Activated naive CD4-positive, alpha-beta T cell treated with anti-CD3 and anti-CD28 coated beads for 36 hours (primary cell): ENCODE data around the gene FUBP1. TPM values are rescaled to one million over a fixed set of nuclear protein-coding genes. Genes with fewer than 3 reads are reported as not detected.
"Not testable (repeated sequence)": the region's sequence is repeated elsewhere in the genome, so short reads cannot be mapped to it uniquely, and the experiment has no call there.

ENCODE experiments used
- CTCF ChIA-PET: fragments of 350-600 bp; sonication (Branson Sonifier 250); formaldehyde crosslinking; loops from one replicate; lab custom pipeline; 2021; ENCODE audit warnings: antibody characterized with exemption; lab: Charles Lee
- DNase-seq: peaks from one replicate; pipeline ENCODE4 v3.0.0-alpha.2; 2020
- H3K27ac Mint-ChIP-seq: one replicate; pipeline ENCODE4 v1.8.0; 2021; ENCODE audit warnings: mild to moderate bottlenecking, mixed read lengths
- H3K27me3 Mint-ChIP-seq: one replicate; pipeline ENCODE4 v1.8.0; 2021; ENCODE audit warnings: low read depth, mixed read lengths
- H3K36me3 Mint-ChIP-seq: one replicate; pipeline ENCODE4 v1.8.0; 2021; ENCODE audit warnings: low read depth, mixed read lengths
- H3K4me1 Mint-ChIP-seq: one replicate; pipeline ENCODE4 v1.8.0; 2021; ENCODE audit warnings: low read depth, mixed read lengths
- H3K4me3 Mint-ChIP-seq: one replicate; pipeline ENCODE4 v1.8.0; 2021; ENCODE audit warnings: mild to moderate bottlenecking, moderate library complexity, mixed read lengths
- H3K9me3 Mint-ChIP-seq: one replicate; pipeline ENCODE4 v1.8.0; 2021; ENCODE audit warnings: mixed read lengths
- intact Hi-C: fragments of 100-400 bp; cut with micrococcal nuclease; formaldehyde crosslinking; loops from one replicate; pipeline ENCODE4 v1.15.1; 2023
- total RNA-seq, 2 experiments: library from RNA; stranded (reverse); gene quantifications; one replicate each; pipeline ENCODE4 v1.2.3, GENCODE V29; 2021

Gene FUBP1
- total RNA-seq, 2 experiments from 2014 or later = 243 to 244 TPM

DNA sequence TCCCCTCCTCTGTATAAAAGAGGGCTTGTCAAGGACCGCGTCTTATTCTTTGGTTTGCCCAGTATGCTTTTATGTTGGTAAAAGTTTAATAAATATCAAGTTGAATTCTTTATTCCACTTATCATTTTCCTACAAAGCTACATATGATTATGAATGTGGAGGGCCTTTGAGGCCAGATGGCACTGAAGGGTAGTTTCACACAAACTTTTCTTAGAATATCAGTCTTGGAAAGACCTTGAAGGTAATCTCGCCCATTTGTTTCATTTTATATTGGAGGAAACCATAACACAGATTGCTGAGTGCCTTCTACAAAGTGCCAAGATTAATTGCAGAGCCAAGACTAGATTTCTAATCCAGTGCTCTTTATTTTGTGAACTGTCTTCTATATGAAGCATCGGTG, 5.8 kb upstream of the FUBP1 start:
- Mint-ChIP-seq H3K27ac (no peak overlapping the region), H3K36me3 (peaks cover 9% of the 10 kb centered on the region), H3K4me3 (no peak overlapping the region), H3K9me3 (no peaks in the 10 kb centered on the region), H3K4me1 (peaks cover 55% of the 10 kb centered on the region), H3K27me3 (no peaks in the 10 kb centered on the region)
- CTCF ChIA-PET = no interaction called here
- no peak for DNase-seq
- intact Hi-C loops = no loop called here

DNA sequence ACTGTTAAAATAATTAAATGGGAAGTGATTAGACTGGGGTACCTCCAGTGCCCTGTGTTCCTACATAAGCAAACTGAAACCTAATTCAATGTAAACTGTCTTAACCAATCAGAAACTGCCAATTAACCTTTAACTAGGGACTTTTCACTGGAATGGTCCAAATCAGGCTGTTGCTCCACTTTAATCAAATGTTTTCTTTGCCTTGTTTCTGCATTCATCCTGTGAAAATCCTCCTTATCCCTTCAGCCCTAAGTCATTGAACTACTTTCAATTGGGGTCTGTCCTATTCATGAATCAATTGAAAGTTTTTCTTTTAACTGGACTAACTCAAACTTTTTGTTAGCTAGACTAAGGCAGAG, 5.1 kb upstream of the FUBP1 start:
- intact Hi-C loops = no loop called here
- Mint-ChIP-seq H3K4me1 (peaks cover 53% of the 10 kb centered on the region), H3K36me3 (peaks cover 9% of the 10 kb centered on the region), H3K27ac (no peak overlapping the region), H3K4me3 (no peak overlapping the region), H3K9me3 (no peaks in the 10 kb centered on the region), H3K27me3 (no peaks in the 10 kb centered on the region)
- no peak for DNase-seq
- CTCF ChIA-PET = no interaction called here

DNA sequence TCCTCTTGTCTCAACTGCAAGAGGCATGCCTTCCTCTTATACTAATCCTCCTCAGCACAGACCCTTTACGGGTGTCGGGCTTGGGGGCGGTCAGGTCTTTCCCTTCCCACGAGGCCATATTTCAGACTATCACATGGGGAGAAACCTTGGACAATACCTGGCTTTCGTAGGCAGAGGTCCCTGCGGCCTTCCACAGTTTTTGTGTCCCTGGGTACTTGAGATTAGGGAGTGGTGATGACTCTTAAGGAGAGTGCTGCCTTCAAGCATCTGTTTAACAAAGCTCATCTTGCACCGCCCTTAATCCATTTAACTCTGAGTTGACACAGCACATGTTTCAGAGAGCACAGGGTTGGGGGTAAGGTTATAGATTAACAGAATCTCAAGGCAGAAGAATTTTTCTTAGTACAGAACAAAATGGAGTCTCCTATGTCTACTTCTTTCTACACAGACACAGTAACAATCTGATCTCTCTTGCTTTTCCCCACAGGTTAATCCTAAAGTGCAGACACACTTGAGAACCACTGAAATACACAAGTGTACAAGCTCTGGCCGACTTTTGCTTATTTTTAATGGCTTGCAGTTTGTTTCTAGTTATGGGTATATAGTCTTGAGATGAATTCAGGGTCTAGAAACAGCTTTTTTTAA, 4.6 kb upstream of the FUBP1 start:
- CTCF ChIA-PET, DNase-seq, H3K4me3 Mint-ChIP-seq, H3K27ac Mint-ChIP-seq, H3K27me3 Mint-ChIP-seq, intact Hi-C loops, H3K9me3 Mint-ChIP-seq, H3K36me3 Mint-ChIP-seq: not testable (repeated sequence)
- H3K4me1 Mint-ChIP-seq = peaks cover 52% of the 10 kb centered on the region

DNA sequence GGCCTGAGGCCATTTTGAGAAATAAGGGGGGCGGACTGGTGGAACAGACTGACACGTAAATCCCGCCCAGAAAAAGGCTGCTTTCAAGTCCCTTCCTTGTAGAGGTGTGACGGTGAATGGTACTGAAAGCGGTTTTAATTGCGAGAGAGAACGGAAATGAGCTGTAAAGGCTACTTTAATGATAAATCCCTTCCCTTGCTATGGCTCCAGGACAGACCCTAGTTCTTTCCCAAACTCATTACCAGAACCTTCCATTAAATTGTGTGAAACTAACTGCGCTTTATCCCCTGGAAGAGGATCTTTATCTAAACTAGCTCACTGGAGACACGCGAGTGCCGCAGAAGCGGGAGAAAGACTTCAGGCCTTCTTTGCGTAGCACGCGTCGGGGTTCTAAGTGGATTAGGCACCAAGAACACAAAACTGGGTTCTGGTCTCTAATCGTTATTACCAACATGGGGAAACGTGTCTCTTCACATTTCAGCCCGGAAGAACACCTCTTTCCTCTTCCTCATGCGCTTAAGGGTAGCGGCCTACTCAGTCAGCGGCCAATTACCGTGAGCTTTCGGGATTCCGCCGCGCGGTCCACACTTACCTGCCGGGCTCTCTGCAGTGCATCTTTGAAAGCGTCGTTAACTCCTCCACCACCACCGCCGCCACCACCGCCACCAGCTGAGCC, 441 bp downstream of the FUBP1 start:
- H3K36me3 Mint-ChIP-seq = peaks cover 21% of the 10 kb centered on the region
- no peak overlapping the region for H3K27ac Mint-ChIP-seq
- H3K4me3 Mint-ChIP-seq = no peak overlapping the region
- intact Hi-C loops = loop anchor here (1.0 to 5.0 kb wide), 11 partner anchors 27 to 1691 kb away; partner anchors contain the start of genes AK5, IFI44 and PIGK
- no peaks in the 10 kb centered on the region for H3K9me3 Mint-ChIP-seq
- CTCF ChIA-PET = interaction anchor here (0.9 to 1.7 kb wide), 4 partner anchors 28 to 295 kb away, joined by 3 to 7 read pairs (median 4); partner anchors contain the start of gene ZZZ3
- DNase-seq = peak; percentile 89
- peaks cover 45% of the 10 kb centered on the region for H3K4me1 Mint-ChIP-seq
- no peaks in the 10 kb centered on the region for H3K27me3 Mint-ChIP-seq

DNA sequence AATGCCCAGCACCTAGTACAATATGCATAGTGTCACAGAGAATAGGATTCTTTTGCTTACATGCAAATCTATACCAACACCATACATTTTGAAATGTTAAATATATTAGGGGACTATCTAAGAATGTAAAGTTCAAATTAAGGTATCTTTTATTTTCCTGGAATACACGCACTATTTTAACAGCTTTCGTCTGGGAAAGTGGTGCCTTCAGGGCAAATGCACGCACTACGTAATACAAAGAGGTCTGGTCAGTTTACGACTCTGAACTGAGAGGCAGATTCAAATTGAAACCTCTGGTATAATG, 931 bp downstream of the FUBP1 start:
- peaks cover 43% of the 10 kb centered on the region for H3K4me1 Mint-ChIP-seq
- H3K4me3 Mint-ChIP-seq = no peak overlapping the region
- H3K27ac Mint-ChIP-seq = no peak overlapping the region
- intact Hi-C loops = loop anchor here (1.0 to 5.0 kb wide), 11 partner anchors 27 to 1691 kb away; partner anchors contain the start of genes AK5, IFI44 and PIGK
- peaks cover 22% of the 10 kb centered on the region for H3K36me3 Mint-ChIP-seq
- no peaks in the 10 kb centered on the region for H3K9me3 Mint-ChIP-seq
- no peak for DNase-seq
- no peaks in the 10 kb centered on the region for H3K27me3 Mint-ChIP-seq
- CTCF ChIA-PET = interaction anchor here (1.1 to 1.7 kb wide), 3 partner anchors 28 to 137 kb away, joined by 3 to 7 read pairs (median 5); no protein-coding TSS in a partner anchor

DNA sequence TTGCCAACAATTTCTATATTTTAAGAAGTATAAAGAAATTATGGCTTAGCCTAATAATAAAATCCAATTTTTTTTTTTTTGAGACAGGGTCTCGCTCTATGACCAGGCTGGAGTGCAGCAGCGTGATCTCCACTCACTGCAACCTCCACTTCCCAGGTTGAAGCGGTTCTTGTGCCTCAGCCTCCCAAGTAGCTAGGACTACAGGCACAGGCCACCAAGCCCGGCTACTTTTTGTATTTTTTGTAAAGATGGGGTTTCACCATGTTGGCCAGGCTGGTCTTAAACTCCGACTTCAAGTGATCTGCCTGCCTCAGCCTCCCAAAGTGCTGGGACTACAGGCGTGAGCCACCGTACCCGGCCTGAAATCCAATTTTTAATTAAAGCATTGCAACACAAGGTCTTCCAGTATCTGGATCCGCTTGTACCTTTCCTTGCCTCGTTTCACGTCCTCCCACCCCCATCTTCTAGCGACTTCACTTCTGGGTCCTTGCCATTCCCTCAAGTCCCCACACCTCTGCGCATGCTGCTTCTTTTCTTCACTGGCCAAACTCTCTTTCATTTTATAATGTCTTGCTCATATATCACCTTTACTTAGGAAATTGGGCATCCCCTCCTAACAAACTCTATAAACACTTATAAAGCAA, 2.3 kb downstream of the FUBP1 start:
- H3K9me3 Mint-ChIP-seq = no peaks in the 10 kb centered on the region
- peak; percentile 11 for DNase-seq
- intact Hi-C loops = loop anchor here (5.0 kb wide), 4 partner anchors 539 to 1689 kb away; partner anchors contain the start of genes AK5 and IFI44
- H3K27me3 Mint-ChIP-seq = no peaks in the 10 kb centered on the region
- CTCF ChIA-PET = interaction anchor here (0.7 to 2.0 kb wide), 6 partner anchors 11 to 168 kb away, joined by 4 to 13 read pairs (median 6); partner anchors contain the start of gene DNAJB4
- H3K36me3 Mint-ChIP-seq = peaks cover 28% of the 10 kb centered on the region
- no peak overlapping the region for H3K27ac Mint-ChIP-seq
- H3K4me1 Mint-ChIP-seq = peaks cover 50% of the 10 kb centered on the region
- H3K4me3 Mint-ChIP-seq = no peak overlapping the region

DNA sequence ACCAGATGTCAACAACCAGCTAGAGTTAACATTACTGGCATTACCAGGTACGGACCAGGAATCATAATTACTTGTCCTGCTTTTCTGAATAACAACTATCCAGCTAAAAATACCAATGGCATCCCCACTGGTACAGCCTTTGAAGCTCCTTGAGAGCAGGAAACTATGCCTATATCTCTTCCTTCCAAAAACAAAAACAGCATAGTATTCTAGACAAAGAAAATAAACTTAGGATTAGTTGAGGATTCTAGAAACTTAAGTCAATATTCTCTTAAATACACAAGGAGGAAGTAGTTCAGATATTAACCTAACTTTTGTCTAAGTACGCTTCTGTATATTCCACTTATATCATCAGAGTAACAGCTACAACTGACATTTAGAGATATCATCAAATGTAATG, 3.0 kb downstream of the FUBP1 start:
- Mint-ChIP-seq H3K4me3 (no peak overlapping the region), H3K9me3 (no peaks in the 10 kb centered on the region), H3K4me1 (peaks cover 50% of the 10 kb centered on the region), H3K27ac (peak overlapping the region; percentile 85), H3K36me3 (peaks cover 30% of the 10 kb centered on the region), H3K27me3 (no peaks in the 10 kb centered on the region)
- intact Hi-C loops = loop anchor here (1.0 to 5.0 kb wide), 6 partner anchors 10 to 1689 kb away; partner anchors contain the start of genes AK5 and IFI44
- DNase-seq = no peak
- CTCF ChIA-PET = interaction anchor here (0.5 to 2.0 kb wide), 9 partner anchors 11 to 169 kb away, joined by 3 to 13 read pairs (median 4); partner anchors contain the start of gene DNAJB4

DNA sequence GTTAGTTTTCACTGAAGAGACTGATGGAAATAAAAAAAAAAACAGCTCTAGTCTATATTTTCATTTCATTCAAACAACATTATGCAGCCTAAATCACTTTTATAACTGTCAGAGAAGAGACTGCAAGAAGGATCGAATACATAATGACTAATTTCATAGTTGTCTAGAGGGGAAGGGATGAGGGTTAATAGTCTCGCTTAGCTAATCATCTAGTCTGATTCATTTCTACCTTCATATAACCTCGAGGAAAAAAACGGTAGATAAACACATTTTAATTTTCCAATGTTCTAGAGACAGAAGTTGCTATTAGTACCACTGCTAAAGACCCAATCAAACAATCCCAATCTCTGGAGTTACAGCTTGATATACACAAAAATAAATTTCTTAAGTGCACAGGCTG, 3.5 kb downstream of the FUBP1 start:
- DNase-seq = no peak
- H3K4me1 Mint-ChIP-seq = peaks cover 49% of the 10 kb centered on the region
- H3K36me3 Mint-ChIP-seq = peaks cover 33% of the 10 kb centered on the region
- H3K4me3 Mint-ChIP-seq = no peak overlapping the region
- H3K27ac Mint-ChIP-seq = peak overlapping the region; percentile 85
- no peaks in the 10 kb centered on the region for H3K9me3 Mint-ChIP-seq
- CTCF ChIA-PET = interaction anchor here (0.6 to 2.0 kb wide), 7 partner anchors 10 to 139 kb away, joined by 3 to 13 read pairs (median 4); partner anchors contain the start of gene DNAJB4
- H3K27me3 Mint-ChIP-seq = no peaks in the 10 kb centered on the region
- intact Hi-C loops = loop anchor here (1.0 to 5.0 kb wide), 6 partner anchors 9 to 1688 kb away; partner anchors contain the start of genes AK5 and IFI44

DNA sequence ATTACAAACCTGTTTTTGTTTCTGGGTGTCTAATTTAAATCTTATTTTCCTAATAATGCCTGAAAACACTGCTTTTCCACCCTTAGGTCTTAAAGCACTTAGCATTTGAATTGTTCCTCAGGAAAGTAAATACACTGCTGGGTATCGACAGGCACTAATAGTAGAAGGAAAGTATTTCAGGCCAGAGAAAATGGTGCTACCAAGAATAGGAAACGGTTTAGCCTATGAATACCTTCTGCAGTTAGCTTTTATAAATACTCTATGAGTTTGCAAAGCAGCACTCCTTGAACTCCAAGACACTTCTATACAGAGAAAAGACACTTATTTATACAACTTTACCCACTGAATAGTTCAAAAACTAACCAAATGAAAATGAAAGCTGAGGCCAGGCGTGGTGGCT, 6.8 kb downstream of the FUBP1 start:
- intact Hi-C loops = no loop called here
- H3K27me3 Mint-ChIP-seq = no peaks in the 10 kb centered on the region
- H3K4me3 Mint-ChIP-seq = no peak overlapping the region
- H3K9me3 Mint-ChIP-seq = no peaks in the 10 kb centered on the region
- H3K4me1 Mint-ChIP-seq = peaks cover 68% of the 10 kb centered on the region
- peaks cover 50% of the 10 kb centered on the region for H3K36me3 Mint-ChIP-seq
- DNase-seq = no peak
- CTCF ChIA-PET = no interaction called here
- peak overlapping the region; percentile 36 for H3K27ac Mint-ChIP-seq

DNA sequence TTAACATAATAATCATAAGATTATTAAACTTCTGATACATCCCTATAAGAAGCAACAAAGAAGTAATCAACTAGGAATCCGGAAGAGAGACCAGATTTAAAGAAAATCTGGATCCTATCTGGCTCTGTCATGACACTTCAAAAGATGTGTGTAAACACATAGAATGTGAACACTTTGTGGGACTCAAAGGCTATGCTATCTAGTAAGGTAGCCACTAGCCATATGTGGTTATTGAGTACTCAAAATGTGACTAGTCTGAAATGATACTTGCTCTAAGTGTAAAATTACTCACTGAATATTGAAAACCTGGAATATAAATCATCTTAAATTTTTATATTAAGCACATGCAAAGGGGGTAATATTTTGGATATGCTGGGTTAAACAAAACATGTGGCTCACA, 8.7 kb downstream of the FUBP1 start:
- Mint-ChIP-seq H3K4me1 (peaks cover 62% of the 10 kb centered on the region), H3K4me3 (no peak overlapping the region)
- intact Hi-C loops = no loop called here

DNA sequence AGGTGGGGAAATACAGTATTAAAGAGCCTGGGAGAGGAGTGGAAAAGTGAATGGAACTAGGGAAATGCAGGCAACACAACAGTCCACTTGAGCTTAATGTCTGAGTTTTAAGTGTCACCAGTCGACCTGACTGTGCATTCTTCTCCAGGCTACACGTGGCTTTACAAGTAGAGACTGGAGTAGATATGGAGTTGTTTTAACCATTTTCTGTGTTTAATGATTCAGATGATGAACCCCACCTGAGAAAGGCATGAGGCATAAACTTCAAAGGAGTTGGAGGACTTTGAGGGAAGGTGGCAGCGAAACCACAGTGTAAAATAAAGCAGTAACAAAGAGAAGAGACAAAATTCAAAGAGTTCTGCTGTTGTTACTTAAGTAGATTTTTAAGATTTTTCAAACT, 12.6 kb downstream of the FUBP1 start:
- CTCF ChIA-PET = interaction anchor here (0.5 kb wide), 1 partner anchor 18 kb away, joined by 3 read pairs; no protein-coding TSS in a partner anchor
- no peak for DNase-seq
- H3K27ac Mint-ChIP-seq = peak overlapping the region; percentile 84
- peaks cover 55% of the 10 kb centered on the region for H3K4me1 Mint-ChIP-seq
- no peaks in the 10 kb centered on the region for H3K9me3 Mint-ChIP-seq
- no peak overlapping the region for H3K4me3 Mint-ChIP-seq
- H3K36me3 Mint-ChIP-seq = peaks cover 56% of the 10 kb centered on the region
- no peaks in the 10 kb centered on the region for H3K27me3 Mint-ChIP-seq
- intact Hi-C loops = loop anchor here (1.0 kb wide), 1 partner anchor 9 kb away; no protein-coding TSS in a partner anchor

More for the DNA sequence above, 8.7 kb downstream of the FUBP1 start:
- Mint-ChIP-seq H3K36me3 (peaks cover 46% of the 10 kb centered on the region), H3K27me3 (no peaks in the 10 kb centered on the region), H3K9me3 (no peaks in the 10 kb centered on the region), H3K27ac (no peak overlapping the region)
- no peak for DNase-seq
- CTCF ChIA-PET = interaction anchor here (0.6 kb wide), 2 partner anchors 15 to 90 kb away, joined by 3 to 4 read pairs; no protein-coding TSS in a partner anchor

DNA sequence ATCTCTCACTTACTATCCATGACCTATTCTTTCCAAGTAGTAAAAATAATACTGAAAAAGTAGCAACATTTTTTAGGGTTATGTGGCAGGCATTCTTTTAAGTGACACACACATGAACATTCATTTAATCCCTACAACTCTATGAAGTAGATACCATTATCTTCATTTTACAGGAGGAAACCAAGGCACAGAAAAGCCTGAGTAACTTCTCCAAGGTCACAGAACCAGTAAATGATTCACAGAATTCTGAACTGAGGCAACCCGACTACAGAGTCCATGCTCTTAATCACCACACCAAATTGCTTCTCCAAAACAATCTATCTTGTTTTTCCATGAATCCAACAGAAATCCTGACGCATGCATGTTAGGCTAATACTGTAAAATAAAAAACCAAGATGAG, 17.5 kb downstream of the FUBP1 start:
- Mint-ChIP-seq H3K4me3 (no peak overlapping the region), H3K27me3 (no peaks in the 10 kb centered on the region), H3K27ac (peak overlapping the region; percentile 51), H3K36me3 (peaks cover 60% of the 10 kb centered on the region), H3K4me1 (peaks cover 38% of the 10 kb centered on the region), H3K9me3 (no peaks in the 10 kb centered on the region)
- CTCF ChIA-PET = no interaction called here
- intact Hi-C loops = loop anchor here (1.0 kb wide), 1 partner anchor 14 kb away; no protein-coding TSS in a partner anchor
- no peak for DNase-seq
